Gastroesophageal sphincter (tissue), 4 donors: Measurements from ENCODE around the gene FKTN. TPM values are rescaled to one million over a fixed set of nuclear protein-coding genes. Genes with fewer than 3 reads are reported as not detected.
A peak's percentile ranks its signal among the peaks of the same experiment; 100 is the strongest.

Experiments
- ATAC-seq: fragments of 150-250 bp; one replicate; pipeline ENCODE4 v1.9.1; 2016; ENCODE audit warnings: mild to moderate bottlenecking, moderate library complexity
- H3K27ac ChIP-seq, 4 donors: fragments of 200-600 bp; sonication (generic) in 3 of 4; 1 replicate in 3 of 4; 2 replicates in 1 of 4; pipeline ENCODE4 v1.5.1; 2016 to 2019
- H3K27me3 ChIP-seq: fragments of 200-600 bp; sonication (generic); one replicate; pipeline ENCODE4 v1.5.1; 2019
- H3K36me3 ChIP-seq, 2 donors: fragments of 200-600 bp; sonication (generic); one replicate each; pipeline ENCODE4 v1.5.1; 2019; ENCODE audit warnings: control low read depth in 1 of 2
- H3K4me1 ChIP-seq, 3 donors: fragments of 200-600 bp; sonication (generic); 1 replicate in 2 of 3; 2 replicates in 1 of 3; pipeline ENCODE4 v1.5.1; 2016 to 2019; ENCODE audit warnings: control low read depth in 2 of 3
- H3K4me3 ChIP-seq, 2 donors: fragments of 200-600 bp; sonication (generic); one replicate each; pipeline ENCODE4 v1.5.1; 2019; ENCODE audit warnings: mild to moderate bottlenecking in 1 of 2, moderate library complexity in 1 of 2
- H3K9me3 ChIP-seq, 3 donors: fragments of 200-600 bp; sonication (generic); one replicate each; pipeline ENCODE4 v1.5.1; 2017 to 2019; ENCODE audit warnings: control low read depth in 2 of 3
- EP300 ChIP-seq: sonication (generic); formaldehyde crosslinking; IDR thresholded peaks from one replicate; pipeline ENCODE4 v1.6.1; 2017; ENCODE audit warnings: antibody characterized with exemption, mild to moderate bottlenecking
- POLR2A ChIP-seq, 2 donors: fragments of 450-650 bp; IDR thresholded peaks; one replicate each; pipeline ENCODE4 v1.6.1; 2017; ENCODE audit warnings: antibody characterized with exemption in 2 of 2, mild to moderate bottlenecking in 2 of 2, moderate library complexity in 1 of 2
- POLR2AphosphoS5 ChIP-seq: sonication (generic); formaldehyde crosslinking; IDR thresholded peaks from one replicate; pipeline ENCODE4 v1.6.1; 2017; ENCODE audit warnings: antibody characterized with exemption
- WGBS, 2 donors: methylation state at CpG; one replicate each; pipeline ENCODE4 v1.1.5; 2018; ENCODE audit warnings: low coverage in 1 of 2; 5-methylcytosine and 5-hydroxymethylcytosine counted together
- total RNA-seq, 4 donors: library from RNA; depleted of rRNA; stranded (reverse); fragments of >200 nt; gene quantifications; one replicate each; pipeline ENCODE4 v1.1.0, GENCODE V29; 2016
- TF ChIP-seq, protein P1 (sequence below), 4 experiments: fragments of 200-600 bp in 2 of 4; fragments of 450-650 bp in 2 of 4; sonication (generic) in 1 of 4; IDR thresholded peaks; one replicate each; pipeline ENCODE4 v1.5.1; 2017 to 2019; ENCODE audit warnings: antibody characterized with exemption in 4 of 4, mild to moderate bottlenecking in 2 of 4, moderate library complexity in 2 of 4

FKTN gene
- total RNA-seq, 4 donors from 2014 or later, result 5.7 to 44.3 (median 9.0) TPM

DNA sequence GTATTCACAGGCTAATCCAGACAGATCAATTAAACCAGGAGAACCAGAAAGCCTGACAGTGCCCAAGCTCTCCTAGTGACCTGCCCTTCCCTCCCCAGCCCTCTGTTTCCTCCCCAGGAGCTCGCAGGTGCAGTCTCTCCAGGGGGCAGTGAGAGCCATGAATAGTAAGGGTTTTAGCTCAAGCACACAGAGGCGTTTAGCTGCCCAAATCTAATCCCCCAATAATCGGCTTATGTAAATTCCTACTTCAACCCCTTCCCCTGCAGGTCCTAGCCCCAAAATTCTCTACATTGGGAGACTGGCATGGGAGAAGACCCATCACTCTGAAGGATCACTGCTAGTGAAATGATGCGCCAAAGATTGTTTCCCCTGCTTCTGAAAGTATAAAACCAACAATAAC is 93.9 kb downstream of the FKTN start:
- Histone ChIP-seq H3K27me3 (peaks cover 12% of the 10 kb centered on the region), H3K9me3 (no peaks in the 10 kb centered on the region), H3K4me1 (peaks cover 0 to 11% (median 8%) of the 10 kb centered on the region in 3 donors), H3K27ac (no peak overlapping the region), H3K4me3 (no peak overlapping the region), H3K36me3 (no peaks in the 10 kb centered on the region)
- TF ChIP-seq POLR2A (IDR thresholded peaks at IDR 0.05) (no peak), POLR2AphosphoS5 (no peak), EP300 (no peak)
- TF ChIP-seq, protein P1, sequence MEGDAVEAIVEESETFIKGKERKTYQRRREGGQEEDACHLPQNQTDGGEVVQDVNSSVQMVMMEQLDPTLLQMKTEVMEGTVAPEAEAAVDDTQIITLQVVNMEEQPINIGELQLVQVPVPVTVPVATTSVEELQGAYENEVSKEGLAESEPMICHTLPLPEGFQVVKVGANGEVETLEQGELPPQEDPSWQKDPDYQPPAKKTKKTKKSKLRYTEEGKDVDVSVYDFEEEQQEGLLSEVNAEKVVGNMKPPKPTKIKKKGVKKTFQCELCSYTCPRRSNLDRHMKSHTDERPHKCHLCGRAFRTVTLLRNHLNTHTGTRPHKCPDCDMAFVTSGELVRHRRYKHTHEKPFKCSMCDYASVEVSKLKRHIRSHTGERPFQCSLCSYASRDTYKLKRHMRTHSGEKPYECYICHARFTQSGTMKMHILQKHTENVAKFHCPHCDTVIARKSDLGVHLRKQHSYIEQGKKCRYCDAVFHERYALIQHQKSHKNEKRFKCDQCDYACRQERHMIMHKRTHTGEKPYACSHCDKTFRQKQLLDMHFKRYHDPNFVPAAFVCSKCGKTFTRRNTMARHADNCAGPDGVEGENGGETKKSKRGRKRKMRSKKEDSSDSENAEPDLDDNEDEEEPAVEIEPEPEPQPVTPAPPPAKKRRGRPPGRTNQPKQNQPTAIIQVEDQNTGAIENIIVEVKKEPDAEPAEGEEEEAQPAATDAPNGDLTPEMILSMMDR (IDR thresholded peaks at IDR 0.05), result no peak
- 55 to 64% methylated on average over 4 of the region's 4 CpGs for WGBS, 2 donors
- ATAC-seq, result no peak

DNA sequence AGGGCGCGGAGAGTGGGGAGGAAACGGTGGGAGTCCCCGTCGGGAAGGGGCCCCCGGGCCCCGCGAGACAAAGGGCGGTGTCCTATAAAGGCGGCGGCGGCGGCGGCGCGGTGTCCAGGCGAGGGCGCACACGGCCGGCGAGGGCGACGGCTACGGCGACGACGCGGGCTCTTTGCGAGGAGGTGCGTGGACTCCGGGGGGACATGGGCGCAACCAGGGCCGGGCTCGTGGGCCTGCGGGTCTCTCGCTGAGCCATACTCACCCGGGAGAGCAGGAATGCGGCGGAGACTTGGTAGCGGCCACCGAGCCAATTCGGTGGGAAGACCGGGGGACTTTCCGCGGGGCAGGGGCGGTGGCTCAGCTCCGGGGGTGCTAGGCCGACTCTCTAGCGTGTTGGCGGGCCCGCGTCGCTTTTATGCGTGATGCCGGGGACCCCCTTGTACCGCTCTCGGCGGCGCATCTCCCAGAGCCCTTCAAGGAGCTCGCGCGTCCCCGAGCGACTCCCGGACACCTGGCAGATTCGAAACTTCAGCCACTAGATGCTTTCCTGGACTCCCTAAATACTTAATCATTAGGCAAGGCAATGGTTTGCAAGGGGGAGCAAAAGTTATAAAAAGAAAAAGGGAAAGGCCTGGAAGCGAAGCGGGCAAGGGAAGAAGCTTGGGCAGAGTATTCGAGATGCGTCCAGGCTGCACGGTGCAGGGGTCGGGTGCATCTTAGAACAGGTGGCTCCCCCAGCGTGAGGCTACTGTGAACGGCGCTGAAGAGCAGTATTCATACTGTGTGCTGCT is 98.4 kb downstream of the FKTN start:
- TF ChIP-seq POLR2AphosphoS5, result no peak
- TF ChIP-seq, protein P1 (IDR thresholded peaks at IDR 0.05), result peak in 2 of 4 experiments; percentile 32 to 60
- peaks cover 0 to 14% (median 9%) of the 10 kb centered on the region in 3 donors for H3K4me1 ChIP-seq
- H3K36me3 ChIP-seq, result no peaks in the 10 kb centered on the region
- peaks cover 49% of the 10 kb centered on the region for H3K27me3 ChIP-seq
- no peaks in the 10 kb centered on the region for H3K9me3 ChIP-seq
- peak overlapping the region; percentile 2 to 57 for H3K4me3 ChIP-seq
- no peak for ATAC-seq
- 1 to 2% methylated on average over 6 to 11 of the region's 75 CpGs for WGBS, 2 donors
- H3K27ac ChIP-seq, result no peak overlapping the region

DNA sequence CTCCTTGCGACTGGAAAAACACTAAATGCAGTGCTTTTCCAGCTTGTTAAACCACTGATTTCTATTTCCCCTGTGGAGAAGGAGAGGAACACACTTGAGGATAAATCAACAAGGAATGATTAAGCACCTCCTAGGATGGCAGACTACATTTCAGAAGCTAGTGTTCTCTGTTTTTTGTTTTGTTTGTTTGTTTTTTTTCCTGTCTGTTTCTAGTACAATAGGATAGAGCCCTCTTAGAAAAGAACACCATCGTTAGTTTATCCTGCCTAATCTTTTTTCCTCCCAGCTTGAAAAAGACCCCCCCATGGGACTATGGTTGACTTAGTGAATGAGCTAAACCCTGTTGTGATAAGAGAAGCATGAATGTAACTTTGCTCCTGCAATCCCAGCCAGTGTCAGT is 100.4 kb downstream of the FKTN start:
- H3K9me3 ChIP-seq, result no peaks in the 10 kb centered on the region
- peaks cover 49% of the 10 kb centered on the region for H3K27me3 ChIP-seq
- ATAC-seq, result no peak
- H3K27ac ChIP-seq, result no peak overlapping the region
- no peaks in the 10 kb centered on the region for H3K36me3 ChIP-seq
- TF ChIP-seq, protein P1 (IDR thresholded peaks at IDR 0.05), result no peak
- no peak for TF ChIP-seq POLR2A (IDR thresholded peaks at IDR 0.05)
- no peak for TF ChIP-seq POLR2AphosphoS5
- TF ChIP-seq EP300, result no peak
- WGBS, 2 donors, result 72 to 92% methylated on average over 2 of the region's 2 CpGs
- H3K4me3 ChIP-seq, result no peak overlapping the region
- peaks cover 0 to 14% (median 9%) of the 10 kb centered on the region in 3 donors for H3K4me1 ChIP-seq

DNA sequence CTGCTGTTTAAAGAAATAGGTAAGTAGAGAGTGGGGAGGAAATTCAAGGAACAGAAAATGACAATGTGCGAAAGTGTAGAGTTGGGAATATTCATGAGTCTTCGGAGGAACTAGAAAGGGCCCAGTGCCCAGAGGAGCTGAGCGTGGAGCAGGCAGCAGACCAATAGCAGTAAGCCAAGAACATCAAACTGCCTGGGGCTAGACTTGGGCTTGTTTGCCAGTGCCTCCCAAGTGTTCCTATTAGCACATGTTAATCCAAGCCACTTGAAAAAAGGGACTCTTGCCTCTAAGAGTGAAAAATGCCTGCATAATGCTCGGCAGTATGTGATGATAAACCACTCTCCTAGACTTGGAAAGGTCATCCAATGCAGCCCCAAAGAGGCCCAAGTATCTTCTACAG is 103.1 kb downstream of the FKTN start:
- ATAC-seq, result no peak
- Histone ChIP-seq H3K36me3 (no peaks in the 10 kb centered on the region), H3K4me3 (no peak overlapping the region), H3K9me3 (no peaks in the 10 kb centered on the region), H3K27me3 (peaks cover 45% of the 10 kb centered on the region), H3K27ac (no peak overlapping the region), H3K4me1 (peaks cover 0 to 10% (median 9%) of the 10 kb centered on the region in 3 donors)
- 71 to 100% methylated on average over 2 to 4 of the region's 4 CpGs for WGBS, 2 donors
- TF ChIP-seq EP300 (no peak), POLR2AphosphoS5 (no peak), POLR2A (IDR thresholded peaks at IDR 0.05) (no peak)
- TF ChIP-seq, protein P1 (IDR thresholded peaks at IDR 0.05), result no peak
